Kidney (tissue), 14 donors: ENCODE measurements around the gene IGF2BP3. TPM values are rescaled to one million over a fixed set of nuclear protein-coding genes. Genes with fewer than 3 reads are reported as not detected.

Experiments used
- DNase-seq, 5 donors: peaks; one replicate each; pipeline ENCODE4 v3.0.0-alpha.2; 2013 to 2020
- FAIRE-seq: peaks from 2 replicates; lab custom pipeline; 2012; peaks lifted over from hg19 to GRCh38; lab: Jason Lieb, UNC
- H3K27ac ChIP-seq, 2 donors: one replicate each; pipeline ENCODE4 v1.7.0; 2013; ENCODE audit warnings: low read depth in 2 of 2, low read length in 2 of 2, inconsistent platforms in 1 of 2
- H3K27me3 ChIP-seq: one replicate; pipeline ENCODE4 v1.7.1; 2013; ENCODE audit warnings: low read length, inconsistent platforms; ENCODE audit not compliant: control insufficient read depth, insufficient read depth
- H3K36me3 ChIP-seq, 3 donors: one replicate each; pipeline versions ENCODE4 v1.7.0 to v1.7.1; 2013; ENCODE audit warnings: low read length in 3 of 3, control low read depth in 1 of 3, inconsistent platforms in 1 of 3; ENCODE audit not compliant: insufficient read depth in 3 of 3, control insufficient read depth in 2 of 3
- H3K4me1 ChIP-seq, 3 donors: one replicate each; pipeline versions ENCODE4 v1.7.0 to v1.7.1; 2013; ENCODE audit warnings: low read length in 3 of 3, inconsistent platforms in 1 of 3, low read depth in 1 of 3; ENCODE audit not compliant: control insufficient read depth in 2 of 3, insufficient read depth in 2 of 3
- H3K4me3 ChIP-seq, 3 donors: one replicate each; pipeline versions ENCODE4 v1.7.0 to v1.8.1; 2013; ENCODE audit warnings: low read length in 3 of 3, control low read depth in 1 of 3, inconsistent platforms in 1 of 3
- H3K9ac ChIP-seq, 3 donors: one replicate each; pipeline versions ENCODE4 v1.7.0 to v1.7.1; 2013; ENCODE audit warnings: low read length in 3 of 3, control low read depth in 1 of 3, inconsistent platforms in 1 of 3
- H3K9me3 ChIP-seq, 3 donors: one replicate each; pipeline versions ENCODE4 v1.7.0 to v1.7.1; 2013; ENCODE audit warnings: low read length in 3 of 3, control low read depth in 1 of 3, inconsistent platforms in 1 of 3; ENCODE audit not compliant: control insufficient read depth in 2 of 3, insufficient read depth in 1 of 3
- intact Hi-C: fragments of 100-400 bp; cut with DNase I; formaldehyde crosslinking; loops from one replicate; pipeline ENCODE4 v1.11.1; 2022
- polyA plus RNA-seq: library from polyadenylated mRNA; stranded (reverse); fragments of 350-450 nt; fragmentation: Illumina TruSeq; extraction: RNeasy Lipid Tissue Mini Kit (QIAGEN cat#74804); gene quantifications from one replicate; pipeline ENCODE4 v1.2.3, GENCODE V29; 2014; ENCODE audit warnings: low read depth, low replicate concordance; ENCODE audit not compliant: insufficient read depth
- total RNA-seq: library from RNA; stranded (reverse); fragmentation: NEBNext Ultra II Directional; extraction: Animal tissue kit (Norgen Biotek cat#: 25700); gene quantifications from one replicate; pipeline ENCODE4 v1.2.1, GENCODE V29; 2021
- TF ChIP-seq, protein P1 (sequence below): IDR thresholded peaks from 3 replicates; pipeline ENCODE4 v1.5.1; 2012; ENCODE audit warnings: mild to moderate bottlenecking, moderate library complexity, borderline replicate concordance; ENCODE audit not compliant: insufficient read depth; ENCODE audit errors: extremely low read depth
- donor health status: control.
- donor health status: control.
- donor health status: control.
- donor health status: control.
- donor health status: control.
- donor health status: DM: yes; HTN: yes; CAD: no.
- donor health status: Normal renal cell carcinoma (clear cell type).

Gene IGF2BP3
- total and polyA plus RNA-seq, 2 donors from 2014 or later: 0.85 TPM; not detected in 1

DNA sequence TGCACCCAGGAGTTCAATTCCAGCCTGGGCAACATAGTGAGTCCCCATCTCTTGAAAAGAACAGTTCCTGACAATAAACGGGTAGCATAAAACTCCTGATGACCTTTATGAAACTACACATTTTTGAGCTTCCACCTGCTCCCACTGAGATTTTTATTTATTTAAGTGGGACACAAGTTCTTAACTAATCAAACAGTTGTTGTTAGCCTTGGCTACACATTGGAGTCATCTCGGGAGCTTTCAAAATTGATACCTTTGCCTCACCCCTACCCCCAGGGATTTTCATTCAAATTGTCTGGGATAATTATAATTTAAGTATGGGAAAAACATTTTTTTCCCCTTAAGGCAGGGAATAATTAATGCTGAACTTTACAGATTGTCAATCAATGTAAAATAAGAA, 131.9 kb downstream of the IGF2BP3 start:
- no peaks in the 10 kb centered on the region for H3K4me1 ChIP-seq
- FAIRE-seq: no peak
- H3K36me3 ChIP-seq: peaks cover 0 to 2% (median 0%) of the 10 kb centered on the region in 3 donors
- no peaks in the 10 kb centered on the region for H3K9me3 ChIP-seq
- no peak for DNase-seq
- H3K9ac ChIP-seq: no peak overlapping the region
- TF ChIP-seq, protein P1, sequence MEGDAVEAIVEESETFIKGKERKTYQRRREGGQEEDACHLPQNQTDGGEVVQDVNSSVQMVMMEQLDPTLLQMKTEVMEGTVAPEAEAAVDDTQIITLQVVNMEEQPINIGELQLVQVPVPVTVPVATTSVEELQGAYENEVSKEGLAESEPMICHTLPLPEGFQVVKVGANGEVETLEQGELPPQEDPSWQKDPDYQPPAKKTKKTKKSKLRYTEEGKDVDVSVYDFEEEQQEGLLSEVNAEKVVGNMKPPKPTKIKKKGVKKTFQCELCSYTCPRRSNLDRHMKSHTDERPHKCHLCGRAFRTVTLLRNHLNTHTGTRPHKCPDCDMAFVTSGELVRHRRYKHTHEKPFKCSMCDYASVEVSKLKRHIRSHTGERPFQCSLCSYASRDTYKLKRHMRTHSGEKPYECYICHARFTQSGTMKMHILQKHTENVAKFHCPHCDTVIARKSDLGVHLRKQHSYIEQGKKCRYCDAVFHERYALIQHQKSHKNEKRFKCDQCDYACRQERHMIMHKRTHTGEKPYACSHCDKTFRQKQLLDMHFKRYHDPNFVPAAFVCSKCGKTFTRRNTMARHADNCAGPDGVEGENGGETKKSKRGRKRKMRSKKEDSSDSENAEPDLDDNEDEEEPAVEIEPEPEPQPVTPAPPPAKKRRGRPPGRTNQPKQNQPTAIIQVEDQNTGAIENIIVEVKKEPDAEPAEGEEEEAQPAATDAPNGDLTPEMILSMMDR: no peak
- H3K27me3 ChIP-seq: no peaks in the 10 kb centered on the region
- no peak overlapping the region for H3K27ac ChIP-seq
- H3K4me3 ChIP-seq: no peak overlapping the region
- intact Hi-C loops: no loop called here

DNA sequence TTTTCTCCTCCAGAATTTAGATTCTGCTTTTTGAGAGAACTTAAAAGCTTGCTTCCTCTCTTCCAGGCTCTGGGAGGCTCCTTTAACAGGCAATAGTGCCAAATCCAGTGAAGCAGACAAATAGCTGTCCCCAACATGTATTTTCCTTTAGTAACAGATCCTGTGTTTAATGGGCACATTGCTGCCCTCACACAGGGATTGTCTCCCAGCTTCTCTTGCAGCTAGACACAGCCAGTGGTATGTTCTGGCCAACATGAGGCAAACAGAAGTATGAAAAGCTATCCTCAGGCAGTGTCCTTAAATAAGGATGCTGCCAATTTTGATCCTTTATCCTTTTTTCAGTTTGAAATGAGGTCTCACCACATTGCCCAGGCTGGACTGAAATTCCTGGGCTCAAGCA, 132.9 kb downstream of the IGF2BP3 start:
- TF ChIP-seq, protein P1: no peak
- intact Hi-C loops: no loop called here
- H3K9ac ChIP-seq: no peak overlapping the region
- H3K4me1 ChIP-seq: no peaks in the 10 kb centered on the region
- no peaks in the 10 kb centered on the region for H3K9me3 ChIP-seq
- H3K36me3 ChIP-seq: peaks cover 0 to 2% (median 0%) of the 10 kb centered on the region in 3 donors
- H3K27me3 ChIP-seq: no peaks in the 10 kb centered on the region
- H3K27ac ChIP-seq: no peak overlapping the region
- FAIRE-seq (no peak), DNase-seq (no peak)
- H3K4me3 ChIP-seq: no peak overlapping the region

DNA sequence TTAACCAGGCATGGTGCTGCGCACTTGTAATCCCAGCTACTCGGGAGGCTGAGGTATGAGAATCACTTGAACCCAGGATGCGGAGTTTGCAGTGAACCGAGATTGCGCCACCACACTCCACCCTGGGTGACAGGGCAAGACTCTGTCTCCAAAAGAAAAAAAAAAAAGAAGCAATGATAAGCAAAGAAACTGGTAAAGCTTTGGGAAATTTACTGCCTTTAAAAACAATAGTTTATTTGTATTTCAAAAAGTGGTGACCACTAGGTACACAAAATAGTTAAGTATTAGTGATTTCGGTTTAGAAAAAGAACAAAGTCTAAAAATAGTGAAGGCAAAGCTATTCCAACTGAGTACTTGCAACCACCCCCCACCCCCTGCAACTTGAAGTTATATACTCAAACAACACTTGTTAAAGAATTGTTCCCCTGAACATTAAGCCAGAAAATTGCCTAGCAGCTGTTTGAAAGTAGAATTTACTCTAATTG, 133.4 kb downstream of the IGF2BP3 start:
- H3K9ac ChIP-seq: no peak overlapping the region
- H3K36me3 ChIP-seq: peaks cover 0 to 2% (median 0%) of the 10 kb centered on the region in 3 donors
- H3K9me3 ChIP-seq: no peaks in the 10 kb centered on the region
- FAIRE-seq: no peak
- intact Hi-C loops: no loop called here
- TF ChIP-seq, protein P1: no peak
- H3K27ac ChIP-seq: no peak overlapping the region
- no peak overlapping the region for H3K4me3 ChIP-seq
- no peak for DNase-seq
- H3K27me3 ChIP-seq: no peaks in the 10 kb centered on the region
- H3K4me1 ChIP-seq: no peaks in the 10 kb centered on the region

DNA sequence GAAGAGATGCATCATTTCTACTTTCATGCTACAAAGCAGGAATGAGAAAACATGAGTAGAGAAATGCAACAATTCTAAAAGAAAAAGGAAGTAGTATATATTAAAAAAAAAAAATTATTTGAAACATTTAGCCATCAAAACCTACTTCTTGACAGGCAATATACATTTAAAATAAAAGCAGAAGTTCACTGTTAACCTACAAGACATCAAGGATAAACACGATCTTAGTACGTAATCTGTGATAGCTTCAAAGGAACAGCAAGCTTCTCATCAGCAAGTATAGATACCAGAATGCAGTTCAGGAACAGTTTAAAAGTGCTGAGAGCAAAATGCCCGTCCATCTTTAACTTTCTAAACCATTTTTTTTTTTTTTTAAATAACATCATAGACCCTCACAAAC, 134.2 kb downstream of the IGF2BP3 start:
- Histone ChIP-seq H3K4me1 (no peaks in the 10 kb centered on the region), H3K4me3 (no peak overlapping the region), H3K36me3 (peaks cover 0 to 2% (median 0%) of the 10 kb centered on the region in 3 donors), H3K27ac (no peak overlapping the region), H3K27me3 (no peaks in the 10 kb centered on the region), H3K9ac (no peak overlapping the region), H3K9me3 (no peaks in the 10 kb centered on the region)
- intact Hi-C loops: no loop called here
- FAIRE-seq: no peak
- TF ChIP-seq, protein P1: no peak
- no peak for DNase-seq
